ENCODE data around the gene ZNG1A. TPM values are rescaled to one million over a fixed set of nuclear protein-coding genes. Genes with fewer than 3 reads are reported as not detected.

The ZNG1A gene
- total RNA-seq, 1 experiment from 2014 or later: 31.1 TPM

- H2BK5ac ChIP-seq (ENCODE audit: insufficient read length, low read length): no peak overlapping the region
- Mint-ChIP-seq H3K9me3 (no peaks in the 10 kb centered on the region), H3K4me3 (no peak overlapping the region), H3K27me3 (ENCODE audit: low read depth) (peaks cover 24% of the 10 kb centered on the region), H3K36me3 (ENCODE audit: insufficient read depth in 1 of 3, low read depth in 3 of 3) (no peaks in the 10 kb centered on the region), H3K27ac (no peak overlapping the region), H3K4me1 (peaks cover 4 to 8% of the 10 kb centered on the region in 2 experiments)
- H3K27me3 ChIP-seq (ENCODE audit: insufficient read depth, low read length): no peaks in the 10 kb centered on the region; the same call in 1 of the 2 replicates
- no peak overlapping the region for H3K4me2 ChIP-seq (ENCODE audit: insufficient read depth, insufficient read length, low read length)
- no peak overlapping the region for H3K14ac ChIP-seq (ENCODE audit: insufficient read depth, low read length)
- H4K8ac ChIP-seq (replicated peaks; ENCODE audit: insufficient read length, low read depth, low read length): no peak overlapping the region
- H3K23ac ChIP-seq (ENCODE audit: insufficient read length, low read depth, low read length): no peak overlapping the region
- H3K27ac ChIP-seq (ENCODE audit: insufficient read length, low read depth, low read length): no peak overlapping the region
- WGBS (ENCODE audit: extremely low coverage, insufficient read length, low lambda C conversion rate): no CpG with 5 or more reads among the region's 1 CpG
- H4K5ac ChIP-seq (ENCODE audit: insufficient read length, low read depth, low read length): no peak overlapping the region
- no peak overlapping the region for H2BK120ac ChIP-seq (ENCODE audit: low read depth, low read length, poor library complexity, severe bottlenecking)
- H3K79me2 ChIP-seq (ENCODE audit: insufficient read depth, low read length): no peaks in the 10 kb centered on the region
- H2BK12ac ChIP-seq (ENCODE audit: insufficient read length, low read depth, low read length): no peak overlapping the region
- no peak overlapping the region for H3K18ac ChIP-seq (ENCODE audit: insufficient read length, low read depth, low read length)
- H2BK15ac ChIP-seq (ENCODE audit: low read depth, low read length): no peak overlapping the region
- DNase-seq: no peak
- no peak overlapping the region for H3K9ac ChIP-seq (ENCODE audit: extremely low read depth, insufficient read length, low read length)
- no peaks in the 10 kb centered on the region for H3K4me1 ChIP-seq (ENCODE audit: insufficient read depth, low read length)
- no peak overlapping the region for H3T11ph ChIP-seq (ENCODE audit: low read length)
- TF ChIP-seq CTCF (conservative IDR thresholded peaks at IDR 0.05): no peak
- no peaks in the 10 kb centered on the region for H4K20me1 ChIP-seq (ENCODE audit: control insufficient read depth, insufficient read depth, insufficient read length)
- H3K4ac ChIP-seq (ENCODE audit: low read depth, low read length): no peak overlapping the region
- H2BK20ac ChIP-seq (ENCODE audit: low read depth, low read length, poor library complexity, severe bottlenecking): no peak overlapping the region
- no peak overlapping the region for H3K56ac ChIP-seq (ENCODE audit: insufficient read length, low read depth, low read length)
- H3K79me1 ChIP-seq (ENCODE audit: insufficient read depth, low read depth, low read length, poor library complexity, severe bottlenecking): no peaks in the 10 kb centered on the region
- H2AK5ac ChIP-seq (ENCODE audit: insufficient read length, low read length): no peak overlapping the region
- no peak overlapping the region for H4K91ac ChIP-seq (ENCODE audit: insufficient read length, low read depth, low read length)
- no peak overlapping the region for H2AFZ ChIP-seq (ENCODE audit: low read length)
- no peaks in the 10 kb centered on the region for H3K23me2 ChIP-seq (ENCODE audit: insufficient read length, low read depth, low read length, poor library complexity, severe bottlenecking)
- no peaks in the 10 kb centered on the region for H3K9me3 ChIP-seq (ENCODE audit: control insufficient read depth, low read depth, low read length)
These were observed 38.0 kb upstream of the ZNG1A start for GRCh38 chr9:216866-217265.
